HEK293T (cell line): ENCODE data around the gene TBC1D2.

Experiments
- FOXA1 ChIP-seq: fragments of 450-650 bp; IDR thresholded peaks from 2 replicates; pipeline ENCODE4 v1.6.1; 2016; ENCODE audit warnings: mild to moderate bottlenecking
- SP1 ChIP-seq: fragments of 450-650 bp; IDR thresholded peaks from 2 replicates; pipeline ENCODE4 v1.6.1; 2017
- SUZ12 ChIP-seq: fragments of 450-650 bp; IDR thresholded peaks from 2 replicates; pipeline ENCODE4 v1.6.1; 2016; ENCODE audit warnings: mild to moderate bottlenecking

- no peak for TF ChIP-seq FOXA1
- no peak for TF ChIP-seq SP1
- no peak for TF ChIP-seq SUZ12
Observed at GRCh38 chr9:98241357-98242300, 13.8 kb downstream of the TBC1D2 start.
